DOHH2 (cell line): ENCODE data around the gene DPP6.

ENCODE experiments used
- H3F3A ChIP-seq: fragments of 200-600 bp; sonication (generic), shearing (Covaris generic); 2 replicates; pipeline ENCODE4 v1.6.0; 2016; ENCODE audit warnings: antibody characterized with exemption, mild to moderate bottlenecking; ENCODE audit not compliant: control insufficient read depth, insufficient read depth
- H3K27ac ChIP-seq: fragments of 200-600 bp; sonication (generic); 2 replicates; pipeline ENCODE4 v1.5.1; 2014; ENCODE audit warnings: low read depth, mild to moderate bottlenecking, low read length, moderate library complexity
- H3K27me3 ChIP-seq: fragments of 200-600 bp; sonication (generic); 2 replicates; pipeline ENCODE4 v1.6.1; 2014; ENCODE audit warnings: mild to moderate bottlenecking, low read length, mixed read lengths; ENCODE audit not compliant: control insufficient read depth
- H3K36me3 ChIP-seq: fragments of 200-600 bp; sonication (generic); 2 replicates; pipeline ENCODE4 v1.6.1; 2014; ENCODE audit warnings: mild to moderate bottlenecking, low read length, moderate library complexity, mixed read lengths; ENCODE audit not compliant: control insufficient read depth
- H3K4me1 ChIP-seq: fragments of 200-600 bp; sonication (generic); 2 replicates; pipeline ENCODE4 v1.6.1; 2014; ENCODE audit warnings: mild to moderate bottlenecking, low read length, mixed read lengths; ENCODE audit not compliant: control insufficient read depth
- H3K4me2 ChIP-seq: fragments of 200-600 bp; sonication (generic); 2 replicates; pipeline ENCODE4 v1.6.0; 2014; ENCODE audit warnings: mild to moderate bottlenecking, low read length, moderate library complexity
- H3K4me3 ChIP-seq: fragments of 200-600 bp; sonication (generic); 2 replicates; pipeline ENCODE4 v1.5.1; 2014; ENCODE audit warnings: mild to moderate bottlenecking, low read length, mixed read lengths
- H3K79me2 ChIP-seq: fragments of 200-600 bp; sonication (generic); 2 replicates; pipeline ENCODE4 v1.6.1; 2014; ENCODE audit warnings: mild to moderate bottlenecking, low read length, mixed read lengths; ENCODE audit not compliant: control insufficient read depth
- H3K9me2 ChIP-seq: fragments of 200-600 bp; sonication (generic); replicated peaks from 2 replicates; pipeline ENCODE4 v1.6.1; 2014; ENCODE audit warnings: mild to moderate bottlenecking, low read length, mixed read lengths; ENCODE audit not compliant: control insufficient read depth
- H3K9me3 ChIP-seq: fragments of 200-600 bp; sonication (generic); 2 replicates; pipeline ENCODE4 v1.6.1; 2014; ENCODE audit warnings: antibody characterized with exemption, low read length, mixed read lengths; ENCODE audit not compliant: control insufficient read depth, insufficient read depth
- H4K20me1 ChIP-seq: fragments of 200-600 bp; sonication (generic); 2 replicates; pipeline ENCODE4 v1.6.0; 2014; ENCODE audit warnings: low read depth, mild to moderate bottlenecking, antibody characterized with exemption, low read length, moderate library complexity; ENCODE audit not compliant: control insufficient read depth, insufficient read depth
- EZH2phosphoT487 ChIP-seq: fragments of 200-600 bp; sonication (generic); IDR thresholded peaks from 2 replicates; pipeline ENCODE4 v1.6.1; 2017; ENCODE audit warnings: borderline replicate concordance, mild to moderate bottlenecking, antibody characterized with exemption, low read length, moderate library complexity, mixed read lengths
- TF ChIP-seq, protein P1 (sequence below): fragments of 200-600 bp; sonication (generic); IDR thresholded peaks from one replicate; pipeline ENCODE4 v1.5.1; 2014; ENCODE audit warnings: antibody characterized with exemption, mild to moderate bottlenecking, low read depth, low read length; ENCODE audit not compliant: poor library complexity, severe bottlenecking

The DPP6 gene

DNA sequence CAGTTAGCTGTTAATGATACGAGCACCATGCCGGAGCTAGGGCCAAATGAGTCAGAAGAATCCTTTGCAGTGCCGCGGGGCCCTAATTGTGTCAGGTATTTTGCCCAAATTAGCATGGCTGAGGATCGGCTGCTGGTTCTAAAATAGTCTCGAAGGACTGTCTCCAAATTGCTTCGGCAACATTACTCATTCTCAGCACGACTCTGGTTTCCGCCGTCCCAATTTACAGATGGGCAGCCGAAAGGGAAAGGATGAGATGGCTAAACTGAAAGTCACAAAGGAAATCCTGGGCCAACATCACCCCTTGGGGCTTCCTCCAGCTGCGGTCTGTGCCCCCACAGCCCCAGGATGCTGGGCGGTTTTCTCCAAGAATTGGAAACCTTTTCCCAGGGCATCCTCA lies 599.3 kb downstream of the DPP6 start:
- H3K27me3 ChIP-seq = no peaks in the 10 kb centered on the region
- TF ChIP-seq EZH2phosphoT487 = no peak
- TF ChIP-seq, protein P1, sequence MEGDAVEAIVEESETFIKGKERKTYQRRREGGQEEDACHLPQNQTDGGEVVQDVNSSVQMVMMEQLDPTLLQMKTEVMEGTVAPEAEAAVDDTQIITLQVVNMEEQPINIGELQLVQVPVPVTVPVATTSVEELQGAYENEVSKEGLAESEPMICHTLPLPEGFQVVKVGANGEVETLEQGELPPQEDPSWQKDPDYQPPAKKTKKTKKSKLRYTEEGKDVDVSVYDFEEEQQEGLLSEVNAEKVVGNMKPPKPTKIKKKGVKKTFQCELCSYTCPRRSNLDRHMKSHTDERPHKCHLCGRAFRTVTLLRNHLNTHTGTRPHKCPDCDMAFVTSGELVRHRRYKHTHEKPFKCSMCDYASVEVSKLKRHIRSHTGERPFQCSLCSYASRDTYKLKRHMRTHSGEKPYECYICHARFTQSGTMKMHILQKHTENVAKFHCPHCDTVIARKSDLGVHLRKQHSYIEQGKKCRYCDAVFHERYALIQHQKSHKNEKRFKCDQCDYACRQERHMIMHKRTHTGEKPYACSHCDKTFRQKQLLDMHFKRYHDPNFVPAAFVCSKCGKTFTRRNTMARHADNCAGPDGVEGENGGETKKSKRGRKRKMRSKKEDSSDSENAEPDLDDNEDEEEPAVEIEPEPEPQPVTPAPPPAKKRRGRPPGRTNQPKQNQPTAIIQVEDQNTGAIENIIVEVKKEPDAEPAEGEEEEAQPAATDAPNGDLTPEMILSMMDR = no peak
- no peak overlapping the region for H3K27ac ChIP-seq
- H3K4me1 ChIP-seq = no peaks in the 10 kb centered on the region
- H3K36me3 ChIP-seq = no peaks in the 10 kb centered on the region
- H3K79me2 ChIP-seq = no peaks in the 10 kb centered on the region
- H4K20me1 ChIP-seq = no peaks in the 10 kb centered on the region
- no peak overlapping the region for H3K4me3 ChIP-seq
- H3K9me2 ChIP-seq = no peaks in the 10 kb centered on the region
- H3K4me2 ChIP-seq = no peak overlapping the region
- no peaks in the 10 kb centered on the region for H3F3A ChIP-seq
- peaks cover 5% of the 10 kb centered on the region; the same call in 1 of the 2 replicates for H3K9me3 ChIP-seq

DNA sequence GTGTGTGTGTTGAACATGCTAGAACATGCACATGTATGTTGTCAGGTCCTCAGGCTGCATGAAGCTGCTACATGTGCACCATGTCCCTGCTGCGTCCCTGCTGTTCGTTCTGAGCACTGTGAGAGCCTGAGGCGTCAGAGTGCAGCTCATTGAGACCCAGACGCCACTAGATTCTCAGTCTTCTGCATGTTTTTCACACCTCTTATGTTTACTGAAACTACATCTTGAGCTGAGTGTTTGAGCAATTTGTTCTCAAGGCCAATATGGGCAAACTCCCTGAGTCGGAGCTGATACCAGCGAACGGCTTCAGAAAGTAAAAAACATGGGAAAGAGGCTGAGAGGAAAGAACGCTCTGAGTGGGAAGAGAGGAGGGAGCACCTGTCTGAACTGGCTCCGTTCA lies 600.4 kb downstream of the DPP6 start:
- H3K4me2 ChIP-seq = no peak overlapping the region
- no peak for TF ChIP-seq EZH2phosphoT487
- TF ChIP-seq, protein P1 = no peak
- no peaks in the 10 kb centered on the region for H3K27me3 ChIP-seq

DNA sequence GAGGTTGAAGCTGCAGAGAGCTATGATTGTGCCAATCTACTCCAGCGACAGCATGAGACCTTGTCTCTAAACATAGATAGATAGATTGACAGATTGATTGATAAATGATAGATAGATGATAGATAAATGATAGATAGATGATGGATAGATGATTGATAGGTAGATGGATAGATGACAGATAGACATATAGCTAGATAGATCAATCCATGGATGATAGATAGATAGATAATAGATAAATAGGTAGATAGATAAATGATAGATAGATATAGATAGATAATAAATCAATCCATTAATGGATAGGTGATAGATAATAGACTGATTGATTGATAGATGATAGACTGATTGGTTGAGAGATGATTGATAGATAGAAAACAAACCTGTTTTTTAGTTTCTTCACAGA lies 601.1 kb downstream of the DPP6 start:
- no peaks in the 10 kb centered on the region for H4K20me1 ChIP-seq
- no peaks in the 10 kb centered on the region for H3K27me3 ChIP-seq
- no peak overlapping the region for H3K4me3 ChIP-seq
- H3K9me3 ChIP-seq = peaks cover 7% of the 10 kb centered on the region; the same call in 1 of the 2 replicates
- no peaks in the 10 kb centered on the region for H3K4me1 ChIP-seq
- H3K79me2 ChIP-seq = no peaks in the 10 kb centered on the region
- no peak overlapping the region for H3K4me2 ChIP-seq
- H3K27ac ChIP-seq = no peak overlapping the region
- H3K9me2 ChIP-seq = no peaks in the 10 kb centered on the region
- H3K36me3 ChIP-seq = no peaks in the 10 kb centered on the region
- H3F3A ChIP-seq = no peaks in the 10 kb centered on the region
- TF ChIP-seq, protein P1 = no peak
- TF ChIP-seq EZH2phosphoT487 = no peak

More for the DNA sequence above, 600.4 kb downstream of the DPP6 start:
- H3F3A ChIP-seq = no peaks in the 10 kb centered on the region
- H3K27ac ChIP-seq = no peak overlapping the region
- no peaks in the 10 kb centered on the region for H3K79me2 ChIP-seq
- H3K4me1 ChIP-seq = no peaks in the 10 kb centered on the region
- H3K36me3 ChIP-seq = no peaks in the 10 kb centered on the region
- H3K4me3 ChIP-seq = no peak overlapping the region
- H3K9me3 ChIP-seq = peaks cover 7% of the 10 kb centered on the region; the same call in 1 of the 2 replicates
- H4K20me1 ChIP-seq = no peaks in the 10 kb centered on the region
- no peaks in the 10 kb centered on the region for H3K9me2 ChIP-seq

DNA sequence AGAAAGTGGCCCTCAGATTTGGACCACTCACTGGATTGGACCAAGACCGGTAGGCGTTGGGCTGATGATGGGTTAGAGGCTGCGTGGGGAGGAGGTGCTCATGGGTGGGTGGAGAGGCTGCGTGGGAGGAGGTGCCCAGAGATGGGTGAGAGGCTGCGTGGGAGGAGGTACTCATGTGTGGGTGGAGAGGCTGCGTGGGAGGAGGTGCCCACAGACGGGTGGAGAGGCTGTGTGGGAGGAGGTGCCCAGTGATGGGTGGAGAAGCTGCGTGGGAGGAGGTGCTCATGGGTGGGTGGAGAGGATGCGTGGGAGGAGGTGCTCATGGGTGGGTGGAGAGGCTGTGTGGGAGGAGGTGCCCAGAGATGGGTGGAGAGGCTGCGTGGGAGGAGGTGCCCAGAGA lies 604.4 kb downstream of the DPP6 start:
- H3K9me2 ChIP-seq = no peaks in the 10 kb centered on the region
- no peak overlapping the region for H3K4me2 ChIP-seq
- peaks cover 9% of the 10 kb centered on the region; the same call in 1 of the 2 replicates for H3K9me3 ChIP-seq
- no peak for TF ChIP-seq EZH2phosphoT487
- TF ChIP-seq, protein P1 = no peak
- H3K27me3 ChIP-seq = no peaks in the 10 kb centered on the region
- H3K36me3 ChIP-seq = no peaks in the 10 kb centered on the region
- H3K4me3 ChIP-seq = no peak overlapping the region
- no peaks in the 10 kb centered on the region for H3F3A ChIP-seq
- H3K27ac ChIP-seq = no peak overlapping the region
- no peaks in the 10 kb centered on the region for H3K4me1 ChIP-seq
- no peaks in the 10 kb centered on the region for H4K20me1 ChIP-seq
- no peaks in the 10 kb centered on the region for H3K79me2 ChIP-seq
